ENCODE results near the gene CUX1.

The CUX1 gene

GRCh38 chr7:102258749-102259107 lies 441.3 kb downstream of the CUX1 start:
- no peak for DNase-seq (ENCODE audit: low read depth in 2 of 2, low spot score in 1 of 2)

GRCh38 chr7:102260856-102261255 lies 443.4 kb downstream of the CUX1 start:
- DNase-seq (ENCODE audit: low read depth in 2 of 2, low spot score in 1 of 2), result no peak

- DNase-seq (ENCODE audit: low read depth in 2 of 2, low spot score in 1 of 2), result no peak
Measured at GRCh38 chr7:102261451-102261850, 444.0 kb downstream of the CUX1 start.

GRCh38 chr7:102262546-102262945 lies 445.1 kb downstream of the CUX1 start:
- no peak for DNase-seq (ENCODE audit: low read depth in 2 of 2, low spot score in 1 of 2)

- no peak for DNase-seq (ENCODE audit: low read depth in 2 of 2, low spot score in 1 of 2)
Measured at GRCh38 chr7:102264367-102264891, 447.0 kb downstream of the CUX1 start.

- no peak for DNase-seq (ENCODE audit: low read depth in 2 of 2, low spot score in 1 of 2)
Measured at GRCh38 chr7:102266541-102266940, 449.1 kb downstream of the CUX1 start.

GRCh38 chr7:102268635-102269034 lies 451.2 kb downstream of the CUX1 start:
- no peak for DNase-seq (ENCODE audit: low read depth in 2 of 2, low spot score in 1 of 2)

- no peak for DNase-seq (ENCODE audit: low read depth in 2 of 2, low spot score in 1 of 2)
Measured at GRCh38 chr7:102270178-102270887, 452.9 kb downstream of the CUX1 start.

- DNase-seq (ENCODE audit: low read depth in 2 of 2, low spot score in 1 of 2), result no peak
Measured at GRCh38 chr7:102271158-102271798, 453.9 kb downstream of the CUX1 start.

GRCh38 chr7:102272075-102272916 lies 454.9 kb downstream of the CUX1 start:
- peak; percentile 51 to 56 for DNase-seq (ENCODE audit: low read depth in 2 of 2, low spot score in 1 of 2)

- no peak for DNase-seq (ENCODE audit: low read depth in 2 of 2, low spot score in 1 of 2)
Measured at GRCh38 chr7:102272917-102273748, 455.7 kb downstream of the CUX1 start.

- DNase-seq (ENCODE audit: low read depth in 2 of 2, low spot score in 1 of 2), result no peak
Measured at GRCh38 chr7:102273749-102274712, 456.6 kb downstream of the CUX1 start.

GRCh38 chr7:102275123-102275703 lies 457.8 kb downstream of the CUX1 start:
- DNase-seq (ENCODE audit: low read depth in 2 of 2, low spot score in 1 of 2), result no peak

- no peak for DNase-seq (ENCODE audit: low read depth in 2 of 2, low spot score in 1 of 2)
Measured at GRCh38 chr7:102277901-102278300, 460.5 kb downstream of the CUX1 start.

GRCh38 chr7:102279537-102280400 lies 462.3 kb downstream of the CUX1 start:
- DNase-seq (ENCODE audit: low read depth in 2 of 2, low spot score in 1 of 2), result no peak

- DNase-seq (ENCODE audit: low read depth in 2 of 2, low spot score in 1 of 2), result no peak
Measured at GRCh38 chr7:102280521-102280920, 463.1 kb downstream of the CUX1 start.

GRCh38 chr7:102281785-102282184 lies 464.4 kb downstream of the CUX1 start:
- no peak for DNase-seq (ENCODE audit: low read depth in 2 of 2, low spot score in 1 of 2)

All from stimulated activated CD8-positive, alpha-beta memory T cell treated with anti-CD3 and anti-CD28 coated beads, Interleukin-4, amount 100 ng/mL, for 1 hour (primary cell).